ENCODE results near the gene MIEF1. TPM values are rescaled to one million over a fixed set of nuclear protein-coding genes. Genes with fewer than 3 reads are reported as not detected.

Gene MIEF1
- total RNA-seq, 1 donor from 2014 or later, result 35.5 TPM

GRCh38 chr22:39481595-39481994, 20.5 kb upstream of the MIEF1 start:
- Mint-ChIP-seq H3K4me3 (no peak overlapping the region), H3K27me3 (no peaks in the 10 kb centered on the region), H3K36me3 (no peaks in the 10 kb centered on the region), H3K9me3 (no peaks in the 10 kb centered on the region), H3K4me1 (ENCODE audit: unreplicated experiment) (no peaks in the 10 kb centered on the region), H3K27ac (no peak overlapping the region)
- DNase-seq (ENCODE audit: extremely low spot score, unreplicated experiment), result no peak
- no peak for TF ChIP-seq CTCF (conservative IDR thresholded peaks at IDR 0.05)

- no peak overlapping the region for H3K27ac Mint-ChIP-seq
Measured at GRCh38 chr22:39482768-39483167, 19.3 kb upstream of the MIEF1 start.

GRCh38 chr22:39486951-39487825, 14.9 kb upstream of the MIEF1 start:
- H3K4me1 Mint-ChIP-seq (ENCODE audit: unreplicated experiment), result peaks cover 8% of the 10 kb centered on the region
- no peak for DNase-seq (ENCODE audit: extremely low spot score, unreplicated experiment)
- H3K9me3 Mint-ChIP-seq, result no peaks in the 10 kb centered on the region
- H3K36me3 Mint-ChIP-seq, result peaks cover 5% of the 10 kb centered on the region
- H3K27me3 Mint-ChIP-seq, result no peaks in the 10 kb centered on the region
- no peak overlapping the region for H3K4me3 Mint-ChIP-seq
- no peak overlapping the region for H3K27ac Mint-ChIP-seq
- TF ChIP-seq CTCF (conservative IDR thresholded peaks at IDR 0.05), result no peak

More at GRCh38 chr22:39482768-39483167, 19.3 kb upstream of the MIEF1 start:
- Mint-ChIP-seq H3K4me1 (ENCODE audit: unreplicated experiment) (no peaks in the 10 kb centered on the region), H3K36me3 (no peaks in the 10 kb centered on the region), H3K27me3 (no peaks in the 10 kb centered on the region), H3K9me3 (no peaks in the 10 kb centered on the region), H3K4me3 (no peak overlapping the region)
- no peak for DNase-seq (ENCODE audit: extremely low spot score, unreplicated experiment)
- TF ChIP-seq CTCF (conservative IDR thresholded peaks at IDR 0.05), result no peak

- TF ChIP-seq CTCF (conservative IDR thresholded peaks at IDR 0.05), result no peak
- no peak overlapping the region for H3K4me3 Mint-ChIP-seq
- H3K27ac Mint-ChIP-seq, result no peak overlapping the region
- H3K9me3 Mint-ChIP-seq, result no peaks in the 10 kb centered on the region
- peaks cover 5% of the 10 kb centered on the region for H3K36me3 Mint-ChIP-seq
- no peak for DNase-seq (ENCODE audit: extremely low spot score, unreplicated experiment)
- no peaks in the 10 kb centered on the region for H3K27me3 Mint-ChIP-seq
- peaks cover 8% of the 10 kb centered on the region for H3K4me1 Mint-ChIP-seq (ENCODE audit: unreplicated experiment)
Measured at GRCh38 chr22:39487826-39488520, 14.1 kb upstream of the MIEF1 start.

GRCh38 chr22:39488563-39489083, 13.5 kb upstream of the MIEF1 start:
- no peak for TF ChIP-seq CTCF (conservative IDR thresholded peaks at IDR 0.05)
- Mint-ChIP-seq H3K27ac (no peak overlapping the region), H3K9me3 (no peaks in the 10 kb centered on the region), H3K36me3 (peaks cover 5% of the 10 kb centered on the region), H3K4me1 (ENCODE audit: unreplicated experiment) (peaks cover 12% of the 10 kb centered on the region), H3K27me3 (no peaks in the 10 kb centered on the region), H3K4me3 (no peak overlapping the region)
- DNase-seq (ENCODE audit: extremely low spot score, unreplicated experiment), result no peak

Measured in type B pancreatic cell (in vitro differentiated cells).